K562 (cell line): Measurements from ENCODE around the gene HADH. TPM values are rescaled to one million over a fixed set of nuclear protein-coding genes. Genes with fewer than 3 reads are reported as not detected.

Source experiments
- ATAC-seq: fragments of 200-7000 bp; cut with Tn5 transposase; 3 replicates; pipeline ENCODE4 v1.9.1; 2020; ENCODE audit warnings: moderate library complexity
- BruUV-seq: library from RNA; stranded (reverse); fragments of 400-500 nt; replicated peaks from 2 replicates; lab custom pipeline; 2021; lab: Mats Ljungman, UMichigan
- CTCF ChIA-PET: fragments of 300-600 bp; formaldehyde crosslinking; extraction: SDS; loops from one replicate; lab custom pipeline; 2021; ENCODE audit warnings: low intra/inter-chr PET ratio; lab: Yijun Ruan, JAX
- POLR2A ChIA-PET: fragments of 300-600, 350-650 bp; sonication (Branson Sonifier 250); formaldehyde crosslinking; extraction: SDS; loops from one replicate; lab custom pipeline; 2021; ENCODE audit warnings: antibody characterized with exemption, inconsistent platforms; lab: Yijun Ruan, JAX
- DNase-seq, 4 experiments: peaks; one replicate each; pipeline versions ENCODE4 v3.0.0 to v3.0.0-alpha.2; 2011 to 2018; ENCODE audit warnings: low spot score in 3 of 4, mixed read lengths in 3 of 4; ENCODE audit errors: extremely low read depth in 1 of 4
- FAIRE-seq: peaks from 2 replicates; lab custom pipeline; 2011; peaks lifted over from hg19 to GRCh38; lab: Jason Lieb, UNC
- H2AFZ ChIP-seq: 2 replicates; pipeline ENCODE4 v1.6.0; 2011; ENCODE audit warnings: low read depth, low read length, control low read depth, inconsistent platforms
- H3K27ac ChIP-seq: fragments of 200-600 bp; 3 replicates; pipeline ENCODE4 v1.8.0; 2011; ENCODE audit warnings: low read depth, mild to moderate bottlenecking, control low read depth, inconsistent platforms, low read length, moderate library complexity, mixed read lengths; ENCODE audit errors: extremely low read depth
- H3K27me3 ChIP-seq, 2 experiments: fragments of 300-600 bp in 1 of 2; 2 replicates in 1 of 2; 3 replicates in 1 of 2; pipeline versions ENCODE4 v1.6.0 to v1.8.0; 2011; ENCODE audit warnings: inconsistent platforms in 2 of 2, low read length in 2 of 2, mild to moderate bottlenecking in 1 of 2, mixed read lengths in 1 of 2, moderate library complexity in 1 of 2; ENCODE audit not compliant: control insufficient read depth in 2 of 2, insufficient read depth in 2 of 2
- H3K36me3 ChIP-seq: fragments of 300-600 bp; 3 replicates; pipeline ENCODE4 v1.8.0; 2011; ENCODE audit warnings: mild to moderate bottlenecking, low read length, inconsistent platforms; ENCODE audit not compliant: control insufficient read depth, insufficient read depth
- H3K4me1 ChIP-seq, 2 experiments: fragments of 200-600 bp in 1 of 2; replicated peaks in 1 of 2; 2 replicates in 1 of 2; 3 replicates in 1 of 2; pipeline versions ENCODE4 v1.5.1 to v1.8.0; 2011; ENCODE audit warnings: inconsistent platforms in 2 of 2, low read length in 2 of 2, mild to moderate bottlenecking in 1 of 2, mixed read lengths in 1 of 2, moderate library complexity in 1 of 2; ENCODE audit not compliant: control insufficient read depth in 2 of 2, insufficient read depth in 2 of 2
- H3K4me2 ChIP-seq: 2 replicates; pipeline ENCODE4 v1.6.1; 2011; ENCODE audit warnings: low read length, control low read depth, inconsistent platforms, mixed read lengths; ENCODE audit not compliant: insufficient read depth
- H3K4me3 ChIP-seq: fragments of 200-600 bp; sonication (generic), shearing (Covaris generic); 2 replicates; pipeline ENCODE4 v1.5.1; 2016; ENCODE audit warnings: control low read depth, inconsistent platforms
- H3K79me2 ChIP-seq: fragments of 200-600 bp; 3 replicates; pipeline ENCODE4 v1.8.0; 2011; ENCODE audit warnings: low read length, inconsistent platforms; ENCODE audit not compliant: control insufficient read depth, insufficient read depth
- H3K9ac ChIP-seq, 2 experiments: 2 replicates each; pipeline versions ENCODE4 v1.6.0 to v1.6.1; 2011; ENCODE audit warnings: low read depth in 2 of 2, low read length in 2 of 2, control low read depth in 1 of 2, inconsistent platforms in 1 of 2, mild to moderate bottlenecking in 1 of 2, mixed read lengths in 1 of 2; ENCODE audit not compliant: insufficient read depth in 1 of 2
- H3K9me1 ChIP-seq: one replicate; pipeline ENCODE4 v1.6.0; 2011; ENCODE audit warnings: inconsistent platforms, mild to moderate bottlenecking, low read length, moderate library complexity; ENCODE audit not compliant: control insufficient read depth, insufficient read depth
- H3K9me3 ChIP-seq: replicated peaks from 2 replicates; pipeline ENCODE4 v1.5.1; 2011; ENCODE audit warnings: low read depth, low read length, inconsistent platforms; ENCODE audit not compliant: control insufficient read depth, insufficient read depth
- H4K20me1 ChIP-seq: replicated peaks from 2 replicates; pipeline ENCODE4 v1.6.1; 2011; ENCODE audit warnings: low read length, inconsistent platforms, mixed read lengths; ENCODE audit not compliant: control insufficient read depth, insufficient read depth
- BDP1 ChIP-seq: IDR thresholded peaks from 3 replicates; pipeline ENCODE4 v1.6.1; 2011; ENCODE audit not compliant: insufficient read length, insufficient read depth
- BRF2 ChIP-seq: IDR thresholded peaks from 3 replicates; pipeline ENCODE4 v1.6.1; 2011; ENCODE audit warnings: borderline replicate concordance, mild to moderate bottlenecking; ENCODE audit not compliant: insufficient read length, insufficient read depth
- DPF2 ChIP-seq: fragments of 450-650 bp; IDR thresholded peaks from 2 replicates; pipeline ENCODE4 v1.6.1; 2016
- HDAC8 ChIP-seq: fragments of 450-650 bp; IDR thresholded peaks from 2 replicates; pipeline ENCODE4 v1.6.1; 2016; ENCODE audit warnings: mild to moderate bottlenecking, missing genetic modification characterization, moderate library complexity, missing compliant biosample characterization
- ILK ChIP-seq: fragments of 450-650 bp; IDR thresholded peaks from 2 replicates; pipeline ENCODE4 v1.6.1; 2016; ENCODE audit warnings: missing genetic modification characterization, low read depth, mild to moderate bottlenecking, missing compliant biosample characterization, moderate library complexity, borderline replicate concordance
- KAT7 ChIP-seq: sonication (generic); formaldehyde crosslinking; IDR thresholded peaks from 2 replicates; pipeline ENCODE4 v1.8.0; 2022; ENCODE audit warnings: missing genetic modification reagents, mild to moderate bottlenecking, borderline replicate concordance
- MEF2D ChIP-seq: conservative IDR thresholded peaks from 2 replicates; pipeline ENCODE4 v1.6.1; 2016; ENCODE audit warnings: low read depth, missing genetic modification characterization, missing compliant biosample characterization
- MTF1 ChIP-seq: fragments of 250-450 bp; sonication (Bioruptor Pico); IDR thresholded peaks from 2 replicates; pipeline ENCODE4 v1.9.0; 2021; ENCODE audit warnings: moderate library complexity, mild to moderate bottlenecking, inconsistent platforms, borderline replicate concordance
- NEUROD1 ChIP-seq: fragments of 150-350 bp; IDR thresholded peaks from 2 replicates; pipeline ENCODE4 v1.6.1; 2014; ENCODE audit warnings: borderline replicate concordance, low read length, low read depth; ENCODE audit not compliant: partially characterized antibody
- PPARD ChIP-seq: fragments of 250-450 bp; sonication (Bioruptor Pico); IDR thresholded peaks from 2 replicates; pipeline ENCODE4 v1.8.0; 2022; ENCODE audit warnings: inconsistent platforms, mild to moderate bottlenecking, moderate library complexity
- SLC30A9 ChIP-seq: fragments of 250-450 bp; sonication (Bioruptor Pico); IDR thresholded peaks from 2 replicates; pipeline ENCODE4 v1.8.0; 2022; ENCODE audit warnings: mild to moderate bottlenecking, moderate library complexity
- ZBTB26 ChIP-seq: fragments of 450-650 bp; formaldehyde crosslinking; IDR thresholded peaks from 2 replicates; pipeline ENCODE4 v1.4.0; 2022; ENCODE audit warnings: missing genetic modification characterization
- ZC3H4 ChIP-seq: sonication (generic); formaldehyde crosslinking; IDR thresholded peaks from 2 replicates; pipeline ENCODE4 v1.9.0; 2021; ENCODE audit warnings: missing genetic modification reagents, borderline replicate concordance
- ZNF133 ChIP-seq: fragments of 250-450 bp; sonication (Bioruptor Pico); IDR thresholded peaks from 2 replicates; pipeline ENCODE4 v1.4.0; 2020; ENCODE audit warnings: mild to moderate bottlenecking
- ZNF232 ChIP-seq: sonication (generic); formaldehyde crosslinking; IDR thresholded peaks from 2 replicates; pipeline ENCODE4 v1.8.0; 2022; ENCODE audit warnings: mild to moderate bottlenecking, missing genetic modification reagents
- ZNF277 ChIP-seq: fragments of 250-450 bp; sonication (Bioruptor Pico); IDR thresholded peaks from 2 replicates; pipeline ENCODE4 v1.8.0; 2022; ENCODE audit warnings: inconsistent platforms, mild to moderate bottlenecking, moderate library complexity, borderline replicate concordance
- ZNF79 ChIP-seq: fragments of 250-450 bp; sonication (Bioruptor Pico); IDR thresholded peaks from 2 replicates; pipeline ENCODE4 v1.4.0; 2020; ENCODE audit warnings: low read depth, mild to moderate bottlenecking, moderate library complexity
- WGBS: fragments of 100-300 bp; shearing (Covaris generic); methylation state at CpG from one replicate; pipeline ENCODE4 v1.1.6; 2016; ENCODE audit warnings: low coverage, mixed read lengths; ENCODE audit not compliant: insufficient coverage; ENCODE audit errors: missing lambda C conversion rate; 5-methylcytosine and 5-hydroxymethylcytosine counted together
- in situ Hi-C: fragments of 300-500 bp; cut with MboI; formaldehyde crosslinking; loops from 4 replicates; pipeline ENCODE4 v1.15.0; 2018; ENCODE audit warnings: inconsistent platforms, mixed read lengths
- intact Hi-C: fragments of 100-400 bp; cut with micrococcal nuclease; formaldehyde crosslinking; loops from 2 replicates; pipeline ENCODE4 v1.14.2; 2022
- polyA plus RNA-seq, 8 experiments: library from polyadenylated mRNA; depleted of rRNA in 4 of 8; stranded (reverse) in 5 of 8; unstranded in 3 of 8; fragments of >200 nt; fragmentation: Nextera tagmentation in 2 of 8; fragmentation: Illumina TruSeq in 1 of 8; extraction: Ambion mirVana in 2 of 8; extraction: Trizol in 1 of 8; gene quantifications; 2 replicates each; pipeline versions ENCODE4 v1.2.1 to v1.2.3, GENCODE V29; 2011 to 2014; ENCODE audit warnings: inconsistent platforms in 1 of 8, missing spikeins in 1 of 8
- total RNA-seq, 7 experiments: library from RNA; depleted of rRNA in 6 of 7; stranded (reverse); fragments of >200 nt in 6 of 7; fragmentation: Illumina TruSeq in 2 of 7; extraction: Trizol in 2 of 7; gene quantifications; 2 replicates each; pipeline versions ENCODE4 v1.2.1 to v1.2.3, GENCODE V29; 2011 to 2021; ENCODE audit warnings: low replicate concordance in 1 of 7

The HADH gene
- total and polyA plus RNA-seq, 9 of the 15 experiments (the other 6 are each of a cell fraction or from before 2014, with no cell fraction given), result 9.4 to 73.3 (median 32.8) TPM

GRCh38 chr4:107997794-107998193 lies 8.1 kb downstream of the HADH start:
- H3K4me2 ChIP-seq, result no peak overlapping the region
- no peaks in the 10 kb centered on the region; the same call in 1 of the 2 replicates for H4K20me1 ChIP-seq
- no peaks in the 10 kb centered on the region for H3K27me3 ChIP-seq
- H2AFZ ChIP-seq, result no peak overlapping the region
- H3K79me2 ChIP-seq, result peaks cover 59% of the 10 kb centered on the region
- FAIRE-seq (no peak), ATAC-seq (peak; percentile 9), DNase-seq (no peak)
- peak overlapping the region; percentile 17; the same call in 1 of the 3 replicates for H3K27ac ChIP-seq
- no peak overlapping the region for H3K4me3 ChIP-seq
- peaks cover 0 to 49% of the 10 kb centered on the region in 2 experiments for H3K4me1 ChIP-seq
- TF ChIP-seq BDP1, result no peak
- no peak for TF ChIP-seq PPARD (CRISPR knock-in tag)
- TF ChIP-seq BRF2, result no peak
- TF ChIP-seq MTF1 (CRISPR knock-in tag), result no peak
- no peak for TF ChIP-seq ZBTB26
- TF ChIP-seq ZC3H4 (CRISPR knock-in tag), result no peak
- no peak for TF ChIP-seq HDAC8 (tag)
- no peak for TF ChIP-seq KAT7
- TF ChIP-seq DPF2, result no peak
- no peak for TF ChIP-seq ZNF133
- no peak for TF ChIP-seq ZNF232
- no peak for TF ChIP-seq ZNF277 (CRISPR knock-in tag)
- no peak for TF ChIP-seq ZNF79 (CRISPR knock-in tag)
- no peak for TF ChIP-seq ILK (tag)
- TF ChIP-seq SLC30A9 (CRISPR knock-in tag), result no peak
- TF ChIP-seq NEUROD1, result no peak
- no peak for TF ChIP-seq MEF2D (tag)
- H3K36me3 ChIP-seq, result peaks cover 37% of the 10 kb centered on the region
- no peaks in the 10 kb centered on the region for H3K9me3 ChIP-seq
- no peak overlapping the region for H3K9ac ChIP-seq
- BruUV-seq, result no TSS peak
- ChIA-PET POLR2A (no interaction called here), CTCF (no interaction called here)
- whole genome bisulfite sequencing, result 96% methylated on average over 2 of the region's 2 CpGs
- in situ Hi-C loops, result no loop called here
- intact Hi-C loops, result no loop called here
- no peaks in the 10 kb centered on the region for H3K9me1 ChIP-seq
